Suprapubic skin (tissue), 4 donors: ENCODE results near the gene PLXDC2.

Source experiments
- CTCF ChIP-seq, 2 donors: fragments of 200-600 bp in 1 of 2; fragments of 450-650 bp in 1 of 2; sonication (generic) in 1 of 2; IDR thresholded peaks; one replicate each; pipeline ENCODE4 v1.5.1; 2016 to 2019; ENCODE audit warnings: antibody characterized with exemption in 2 of 2, mild to moderate bottlenecking in 1 of 2, moderate library complexity in 1 of 2
- POLR2A ChIP-seq, 2 donors: fragments of 450-650 bp; IDR thresholded peaks; one replicate each; pipeline ENCODE4 v1.6.1; 2017; ENCODE audit warnings: antibody characterized with exemption in 2 of 2, mild to moderate bottlenecking in 2 of 2, moderate library complexity in 2 of 2
- POLR2AphosphoS5 ChIP-seq, 3 donors: sonication (generic); formaldehyde crosslinking; IDR thresholded peaks; one replicate each; pipeline ENCODE4 v1.6.1; 2017; ENCODE audit warnings: antibody characterized with exemption in 3 of 3

GRCh38 chr10:19832699-19833098 is 16.5 kb downstream of the PLXDC2 start:
- TF ChIP-seq CTCF (IDR thresholded peaks at IDR 0.05) (no peak), POLR2A (IDR thresholded peaks at IDR 0.05) (no peak), POLR2AphosphoS5 (IDR thresholded peaks at IDR 0.05) (no peak)
